Upper lobe of left lung (tissue), 4 donors: ENCODE measurements around the gene C19orf38.

Source experiments
- POLR2A ChIP-seq, 4 donors: fragments of 450-650 bp; IDR thresholded peaks; one replicate each; pipeline ENCODE4 v1.5.1; 2016 to 2017; ENCODE audit warnings: antibody characterized with exemption in 4 of 4, mild to moderate bottlenecking in 2 of 4
- POLR2AphosphoS5 ChIP-seq, 2 donors: sonication (generic); formaldehyde crosslinking; IDR thresholded peaks; one replicate each; pipeline ENCODE4 v1.5.1; 2017; ENCODE audit warnings: antibody characterized with exemption in 2 of 2
- TF ChIP-seq, protein P1 (sequence below), 6 experiments: fragments of 450-650 bp in 4 of 6; fragments of 200-600 bp in 2 of 6; sonication (generic) in 2 of 6; IDR thresholded peaks; one replicate each; pipeline ENCODE4 v1.5.1; 2016 to 2019; ENCODE audit warnings: antibody characterized with exemption in 6 of 6

DNA sequence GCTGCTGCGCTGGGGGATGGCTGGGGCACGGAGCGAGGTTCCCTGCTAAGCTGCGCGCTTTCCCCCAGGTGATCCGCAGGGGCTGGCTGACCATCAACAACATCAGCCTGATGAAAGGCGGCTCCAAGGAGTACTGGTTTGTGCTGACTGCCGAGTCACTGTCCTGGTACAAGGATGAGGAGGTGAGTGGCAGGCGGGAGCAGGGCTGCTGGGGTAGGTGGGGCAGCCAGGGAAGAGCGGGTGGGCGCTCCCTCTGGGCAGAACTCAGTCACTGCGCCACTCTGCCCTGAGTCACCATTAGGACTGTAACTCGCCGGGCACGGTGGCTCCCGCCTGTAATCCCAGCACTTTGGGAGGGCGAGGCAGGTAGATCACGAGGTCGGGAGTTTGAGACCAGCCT lies 36.0 kb upstream of the C19orf38 start:
- TF ChIP-seq, protein P1, sequence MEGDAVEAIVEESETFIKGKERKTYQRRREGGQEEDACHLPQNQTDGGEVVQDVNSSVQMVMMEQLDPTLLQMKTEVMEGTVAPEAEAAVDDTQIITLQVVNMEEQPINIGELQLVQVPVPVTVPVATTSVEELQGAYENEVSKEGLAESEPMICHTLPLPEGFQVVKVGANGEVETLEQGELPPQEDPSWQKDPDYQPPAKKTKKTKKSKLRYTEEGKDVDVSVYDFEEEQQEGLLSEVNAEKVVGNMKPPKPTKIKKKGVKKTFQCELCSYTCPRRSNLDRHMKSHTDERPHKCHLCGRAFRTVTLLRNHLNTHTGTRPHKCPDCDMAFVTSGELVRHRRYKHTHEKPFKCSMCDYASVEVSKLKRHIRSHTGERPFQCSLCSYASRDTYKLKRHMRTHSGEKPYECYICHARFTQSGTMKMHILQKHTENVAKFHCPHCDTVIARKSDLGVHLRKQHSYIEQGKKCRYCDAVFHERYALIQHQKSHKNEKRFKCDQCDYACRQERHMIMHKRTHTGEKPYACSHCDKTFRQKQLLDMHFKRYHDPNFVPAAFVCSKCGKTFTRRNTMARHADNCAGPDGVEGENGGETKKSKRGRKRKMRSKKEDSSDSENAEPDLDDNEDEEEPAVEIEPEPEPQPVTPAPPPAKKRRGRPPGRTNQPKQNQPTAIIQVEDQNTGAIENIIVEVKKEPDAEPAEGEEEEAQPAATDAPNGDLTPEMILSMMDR (IDR thresholded peaks at IDR 0.05): no peak
- TF ChIP-seq POLR2A (IDR thresholded peaks at IDR 0.05): no peak
- TF ChIP-seq POLR2AphosphoS5 (IDR thresholded peaks at IDR 0.05): no peak
